NCI-H128 (cell line): ENCODE results near the gene AEN.

ENCODE experiments used
- DNase-seq: peaks from one replicate; lab custom pipeline; 2025; ENCODE audit not compliant: unreplicated experiment; lab: John Stamatoyannopoulos, UW

AEN gene

GRCh38 chr15:88663141-88663621 lies 42.0 kb downstream of the AEN start:
- DNase-seq, result no peak

GRCh38 chr15:88664151-88664778 lies 43.1 kb downstream of the AEN start:
- no peak for DNase-seq

DNA sequence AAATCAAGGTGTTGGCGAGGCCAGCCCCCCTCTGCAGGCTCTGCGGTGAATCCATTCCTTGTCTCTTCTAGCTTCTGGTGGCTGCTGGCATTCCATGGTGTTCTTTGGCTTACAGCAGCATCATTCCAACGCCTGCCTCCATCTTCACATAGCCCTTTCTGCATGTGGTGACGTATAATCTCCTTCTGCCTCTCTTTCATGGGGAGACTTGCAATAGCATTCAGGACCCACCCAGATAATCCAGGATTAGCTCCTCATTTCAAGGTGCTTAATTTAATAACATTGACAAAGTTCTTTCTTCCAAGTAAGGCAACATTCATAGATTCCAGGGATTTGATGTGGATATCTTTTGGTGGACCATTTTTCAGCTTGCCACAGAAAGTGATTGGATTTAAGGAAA lies 53.5 kb downstream of the AEN start:
- DNase-seq, result no peak

- DNase-seq, result no peak
Observed at GRCh38 chr15:88678755-88679154, 57.6 kb downstream of the AEN start.

DNA sequence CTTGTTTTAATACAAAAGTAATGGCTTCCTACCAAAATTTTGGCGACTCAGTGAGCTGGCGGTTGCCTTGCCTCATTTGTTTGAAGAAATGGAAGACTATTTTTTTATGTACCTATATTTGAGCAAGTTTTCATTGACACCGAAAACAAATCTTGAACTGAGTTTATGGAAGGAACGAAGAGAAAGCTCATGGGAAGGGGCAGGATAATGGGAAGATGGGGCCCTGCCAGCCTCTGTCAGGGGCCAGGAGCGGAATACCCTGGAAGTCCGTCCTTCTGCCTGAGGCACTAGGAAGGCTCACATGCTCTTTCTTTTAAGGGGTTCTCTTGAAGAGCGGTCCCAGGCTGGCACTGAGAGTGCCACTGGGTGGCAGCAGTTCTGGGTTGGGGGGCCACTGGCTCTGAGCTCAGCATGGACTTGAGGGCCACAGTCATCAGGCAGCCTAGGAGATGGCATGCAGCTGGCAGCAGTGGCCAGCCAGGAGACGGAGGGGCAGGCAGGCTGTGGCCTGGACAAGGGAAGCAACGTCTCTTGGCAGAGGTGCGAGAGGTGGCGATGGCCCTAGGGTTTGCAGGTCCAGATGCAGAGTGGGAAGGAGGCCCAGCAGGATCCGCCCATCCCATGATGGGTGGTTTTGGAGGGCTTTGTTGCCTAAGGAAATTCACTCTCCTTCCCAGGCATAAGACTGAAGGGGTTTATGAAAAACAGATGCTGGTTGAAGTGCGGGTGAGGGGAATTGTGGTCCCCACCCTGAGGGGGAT lies 59.3 kb downstream of the AEN start:
- DNase-seq, result no peak

- DNase-seq, result no peak
Observed at GRCh38 chr15:88681610-88682221, 60.6 kb downstream of the AEN start.
